Adipocyte (in vitro differentiated cells): Measurements from ENCODE around the gene MICU1.

Experiments used
- DNase-seq: peaks from one replicate; pipeline ENCODE4 v3.0.0-alpha.2; 2015; ENCODE audit warnings: low read depth
- H3K27me3 ChIP-seq: replicated peaks from 2 replicates; pipeline ENCODE4 v1.7.0; 2013; ENCODE audit warnings: mild to moderate bottlenecking, low read length, moderate library complexity; ENCODE audit not compliant: control insufficient read depth, insufficient read depth
- H3K36me3 ChIP-seq: 2 replicates; pipeline ENCODE4 v1.7.0; 2013; ENCODE audit warnings: low read length, mild to moderate bottlenecking, moderate library complexity; ENCODE audit not compliant: control insufficient read depth, insufficient read depth, severe bottlenecking
- H3K4me1 ChIP-seq: 2 replicates; pipeline ENCODE4 v1.7.0; 2013; ENCODE audit warnings: mild to moderate bottlenecking, low read length, moderate library complexity; ENCODE audit not compliant: control insufficient read depth, insufficient read depth
- H3K4me3 ChIP-seq: 2 replicates; pipeline ENCODE4 v1.7.0; 2013; ENCODE audit warnings: mild to moderate bottlenecking, low read length, moderate library complexity
- H3K9ac ChIP-seq: 2 replicates; pipeline ENCODE4 v1.7.0; 2013; ENCODE audit warnings: mild to moderate bottlenecking, low read length, moderate library complexity
- H3K9me3 ChIP-seq: 2 replicates; pipeline ENCODE4 v1.7.0; 2013; ENCODE audit warnings: mild to moderate bottlenecking, low read length, moderate library complexity; ENCODE audit not compliant: control insufficient read depth

MICU1 gene

DNA sequence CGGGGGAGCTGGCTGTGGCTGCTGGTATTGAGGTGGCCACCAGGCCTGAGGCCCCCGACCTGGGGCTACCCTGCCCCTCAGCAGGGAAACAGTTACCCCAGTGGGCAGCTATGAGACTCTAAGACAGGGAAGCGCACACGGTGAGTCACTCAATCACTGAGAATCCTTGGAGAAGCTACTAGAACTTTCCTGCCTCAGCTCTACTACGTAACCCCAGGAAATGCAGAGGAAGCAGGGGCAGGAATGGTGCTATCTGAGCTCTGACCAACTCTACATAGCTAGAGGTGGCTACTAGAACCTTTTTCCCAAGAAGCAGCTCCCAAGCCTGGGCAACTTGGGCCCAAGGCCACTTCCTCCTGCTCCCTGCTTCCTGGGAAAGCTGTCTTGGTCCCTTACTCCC, 283.0 kb downstream of the MICU1 start:
- DNase-seq, result no peak
- Histone ChIP-seq H3K9ac (no peak overlapping the region), H3K27me3 (no peaks in the 10 kb centered on the region), H3K4me1 (no peaks in the 10 kb centered on the region), H3K36me3 (peaks cover 62% of the 10 kb centered on the region), H3K9me3 (no peaks in the 10 kb centered on the region), H3K4me3 (no peak overlapping the region)

DNA sequence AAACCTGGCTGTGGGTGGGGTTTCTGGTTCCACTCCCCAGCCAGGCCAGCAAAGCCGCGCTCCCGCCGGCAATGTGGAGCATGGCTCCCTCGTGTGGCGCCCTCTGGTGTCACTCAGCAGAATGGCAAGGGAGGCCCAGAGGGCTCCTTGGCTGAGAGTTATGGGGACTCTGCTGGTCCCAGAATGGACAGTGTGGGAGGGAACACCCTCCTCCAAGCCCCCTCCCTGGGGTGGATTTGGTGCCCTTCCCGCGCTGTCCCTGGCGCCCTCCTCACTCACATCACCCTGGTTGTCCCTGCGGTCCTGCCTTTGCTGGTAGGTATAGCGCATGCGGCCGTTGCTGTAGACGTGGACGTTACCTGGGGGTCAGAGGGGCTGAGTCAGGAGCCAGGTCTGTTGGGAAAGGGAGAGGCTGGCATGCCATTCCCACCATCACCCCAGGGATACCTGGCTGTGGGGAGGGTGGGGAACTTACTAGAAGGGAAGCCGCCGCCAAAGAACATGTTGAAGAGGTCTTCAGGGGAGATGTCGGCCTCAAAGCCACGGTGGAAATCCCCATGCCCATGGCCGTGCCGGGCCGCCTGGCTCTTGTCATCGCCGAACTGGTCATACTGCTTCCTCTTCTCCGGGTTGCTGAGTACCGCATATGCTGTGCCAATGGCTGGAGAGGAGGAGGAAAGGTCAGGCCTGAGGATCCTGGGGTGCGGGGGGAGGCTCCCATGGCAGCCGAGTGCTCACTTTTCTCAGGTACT, 285.2 kb downstream of the MICU1 start:
- Histone ChIP-seq H3K27me3 (no peaks in the 10 kb centered on the region), H3K9ac (no peak overlapping the region), H3K9me3 (no peaks in the 10 kb centered on the region), H3K36me3 (peaks cover 82% of the 10 kb centered on the region), H3K4me3 (no peak overlapping the region), H3K4me1 (peaks cover 13% of the 10 kb centered on the region)
- peak; percentile 82 for DNase-seq

- H3K27me3 ChIP-seq, result no peaks in the 10 kb centered on the region
- no peaks in the 10 kb centered on the region for H3K9me3 ChIP-seq
- no peak overlapping the region for H3K9ac ChIP-seq
- peaks cover 85% of the 10 kb centered on the region for H3K36me3 ChIP-seq
- H3K4me3 ChIP-seq, result no peak overlapping the region
- no peak for DNase-seq
- peaks cover 18% of the 10 kb centered on the region for H3K4me1 ChIP-seq
Observed at GRCh38 chr10:72338180-72338579, 287.7 kb downstream of the MICU1 start.

GRCh38 chr10:72337722-72338121, 288.2 kb downstream of the MICU1 start:
- H3K9ac ChIP-seq, result no peak overlapping the region
- DNase-seq, result no peak
- peaks cover 81% of the 10 kb centered on the region for H3K36me3 ChIP-seq

GRCh38 chr10:72337039-72337629, 288.7 kb downstream of the MICU1 start:
- peaks cover 77% of the 10 kb centered on the region for H3K36me3 ChIP-seq
- DNase-seq, result peak; percentile 90
- H3K27me3 ChIP-seq, result no peaks in the 10 kb centered on the region
- H3K4me1 ChIP-seq, result peaks cover 18% of the 10 kb centered on the region
- no peak overlapping the region for H3K4me3 ChIP-seq
- peak overlapping the region; percentile 66 for H3K9ac ChIP-seq
- no peaks in the 10 kb centered on the region for H3K9me3 ChIP-seq

More at GRCh38 chr10:72337722-72338121, 288.2 kb downstream of the MICU1 start:
- Histone ChIP-seq H3K4me1 (peaks cover 18% of the 10 kb centered on the region), H3K27me3 (no peaks in the 10 kb centered on the region), H3K9me3 (no peaks in the 10 kb centered on the region), H3K4me3 (no peak overlapping the region)

- DNase-seq, result no peak
- Histone ChIP-seq H3K36me3 (peaks cover 72% of the 10 kb centered on the region), H3K4me3 (no peak overlapping the region), H3K4me1 (peaks cover 24% of the 10 kb centered on the region), H3K9me3 (no peaks in the 10 kb centered on the region), H3K9ac (peak overlapping the region; percentile 66), H3K27me3 (no peaks in the 10 kb centered on the region)
Observed at GRCh38 chr10:72336259-72337038, 289.4 kb downstream of the MICU1 start.

GRCh38 chr10:72335394-72336258, 290.3 kb downstream of the MICU1 start:
- Histone ChIP-seq H3K9me3 (no peaks in the 10 kb centered on the region), H3K9ac (peak overlapping the region; percentile 66), H3K27me3 (no peaks in the 10 kb centered on the region), H3K36me3 (peaks cover 65% of the 10 kb centered on the region), H3K4me3 (no peak overlapping the region), H3K4me1 (peaks cover 31% of the 10 kb centered on the region)
- no peak for DNase-seq

GRCh38 chr10:72334825-72335393, 291.0 kb downstream of the MICU1 start:
- no peak overlapping the region for H3K4me3 ChIP-seq
- no peaks in the 10 kb centered on the region for H3K9me3 ChIP-seq
- peaks cover 33% of the 10 kb centered on the region for H3K4me1 ChIP-seq
- H3K36me3 ChIP-seq, result peaks cover 60% of the 10 kb centered on the region
- H3K27me3 ChIP-seq, result no peaks in the 10 kb centered on the region
- peak overlapping the region; percentile 16 for H3K9ac ChIP-seq
- DNase-seq, result peak; percentile 64

DNA sequence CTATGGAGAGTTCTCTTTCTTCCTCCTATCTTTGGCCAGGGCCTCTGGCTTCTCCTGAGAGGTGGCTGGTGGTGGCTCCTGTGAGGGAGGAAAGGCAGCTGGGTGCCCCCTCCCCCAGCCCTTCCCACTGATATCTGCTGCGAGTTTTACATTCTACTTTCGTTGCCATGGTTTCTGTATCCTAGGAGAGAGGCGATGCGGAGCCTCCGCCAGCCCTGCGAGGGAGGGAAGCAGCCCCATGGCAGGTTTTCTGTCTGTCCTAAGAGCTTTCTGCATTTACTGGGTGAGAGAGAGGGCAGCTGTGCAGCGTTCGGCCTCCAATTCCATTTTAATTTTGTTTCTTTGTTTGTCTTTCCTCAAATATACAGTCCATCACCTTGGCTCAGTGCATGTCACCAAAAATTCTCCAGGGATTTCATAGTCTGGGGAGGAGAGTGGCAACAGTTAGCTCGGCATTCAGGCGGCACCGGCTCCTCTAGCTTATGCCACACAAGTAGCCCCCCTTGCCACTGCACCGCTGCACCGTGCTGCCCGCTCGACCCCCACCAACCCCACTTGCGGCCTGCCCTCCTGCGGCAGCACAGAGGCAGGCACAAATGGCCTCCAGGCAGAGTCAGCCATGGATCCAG, 291.6 kb downstream of the MICU1 start:
- Histone ChIP-seq H3K4me3 (no peak overlapping the region), H3K4me1 (peaks cover 34% of the 10 kb centered on the region), H3K36me3 (peaks cover 55% of the 10 kb centered on the region), H3K9me3 (no peaks in the 10 kb centered on the region), H3K9ac (no peak overlapping the region), H3K27me3 (no peaks in the 10 kb centered on the region)
- no peak for DNase-seq
